ENCODE data around the gene RPS5.
"Not testable (repeated sequence)": the region's sequence is repeated elsewhere in the genome, so short reads cannot be mapped to it uniquely, and the experiment has no call there.

The RPS5 gene

DNA sequence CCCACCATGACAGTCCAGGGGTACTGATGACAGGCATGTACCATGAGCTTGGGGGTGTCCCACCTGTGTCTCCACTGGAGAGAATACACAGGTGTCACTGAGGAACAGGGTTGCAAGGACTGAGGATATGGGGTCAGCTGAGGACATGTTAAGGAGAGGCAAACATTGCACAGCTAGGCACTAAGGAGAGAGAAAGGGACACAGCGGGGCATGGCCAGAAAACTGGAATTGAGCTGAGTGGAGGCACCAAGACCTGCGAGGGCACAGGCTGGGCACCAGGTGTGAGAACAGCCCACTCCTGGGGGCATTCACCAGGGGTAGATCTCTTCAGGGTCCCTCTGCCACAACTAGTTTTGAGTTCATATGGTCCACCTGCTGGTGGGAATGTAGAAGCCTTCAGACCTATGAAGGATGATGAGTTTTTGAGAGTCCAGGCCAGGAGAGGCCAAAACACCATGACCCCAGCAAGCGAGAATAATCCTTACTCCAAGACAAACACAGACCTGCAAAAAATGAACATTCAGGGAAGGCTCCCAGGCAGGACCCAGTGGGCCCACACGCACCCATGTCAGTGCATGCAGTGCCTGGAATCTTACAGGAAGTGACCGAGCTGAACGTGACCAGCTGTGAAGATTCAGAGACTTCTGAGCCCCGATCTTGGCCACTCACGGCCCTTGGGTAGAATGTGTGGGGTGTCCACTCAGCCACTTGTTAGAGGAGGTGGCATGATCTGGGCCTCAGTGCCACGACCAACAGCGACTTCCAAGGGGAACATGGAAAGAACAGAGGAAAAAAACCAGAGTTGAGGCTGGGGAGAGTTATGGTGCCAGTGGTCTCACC, 20.0 kb downstream of the RPS5 start:
- no peak for DNase-seq (ENCODE audit: low read depth, low spot score)

DNA sequence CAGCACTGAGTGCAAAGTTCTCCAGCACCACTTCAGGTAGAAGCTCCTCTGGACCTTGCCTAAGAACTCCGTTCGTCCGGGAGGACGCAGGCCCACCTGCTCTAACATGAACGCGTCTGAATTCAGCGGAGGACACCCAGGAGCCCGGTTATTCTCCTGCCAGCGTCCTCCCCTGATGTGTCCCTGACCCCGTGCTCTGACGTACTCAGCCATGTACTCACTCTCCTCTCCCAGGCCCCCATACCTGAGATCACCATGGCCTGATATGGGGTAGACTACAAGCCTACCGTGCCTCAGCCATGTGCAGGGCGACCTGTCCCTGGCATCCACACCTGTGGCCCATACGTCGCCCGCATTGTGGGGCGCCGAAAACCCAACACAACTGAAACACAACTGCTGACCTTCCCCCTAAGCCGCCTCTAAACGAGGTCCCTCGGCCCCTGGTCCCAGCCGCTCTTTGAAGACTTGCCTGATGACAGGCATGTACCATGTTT, 20.6 kb downstream of the RPS5 start:
- no peak for DNase-seq (ENCODE audit: low read depth, low spot score)

- DNase-seq (ENCODE audit: low read depth, low spot score): peak; percentile 80
These were observed 21.3 kb downstream of the RPS5 start, which contains the start of gene ZNF584 for GRCh38 chr19:58408152-58409009. ZNF584 (plus strand) TSS chr19:58408649; CDS start chr19:58409148, 499 bp downstream.

- DNase-seq (ENCODE audit: low read depth, low spot score): no peak
These were observed 22.1 kb downstream of the RPS5 start for GRCh38 chr19:58409010-58409790.

DNA sequence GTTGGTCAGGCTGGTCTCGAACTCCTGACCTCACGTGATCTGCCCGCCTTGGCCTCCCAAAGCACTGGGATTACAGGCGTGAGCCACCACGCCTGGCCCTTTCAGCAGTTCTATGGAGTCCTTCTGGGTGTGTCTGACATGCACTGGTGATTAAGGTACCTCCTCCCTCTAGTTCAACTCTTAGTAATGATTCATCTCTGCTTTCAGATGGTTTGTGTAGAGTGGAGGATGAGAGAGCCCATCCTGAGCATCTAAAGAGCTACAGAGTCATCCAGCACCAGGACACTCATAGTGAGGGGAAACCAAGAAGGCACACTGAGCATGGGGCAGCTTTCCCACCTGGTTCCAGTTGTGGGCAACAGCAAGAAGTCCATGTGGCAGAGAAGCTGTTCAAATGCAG, 29.5 kb downstream of the RPS5 start:
- DNase-seq (ENCODE audit: low read depth, low spot score): no peak

GRCh38 chr19:58417071-58417470, 30.0 kb downstream of the RPS5 start:
- DNase-seq (ENCODE audit: low read depth, low spot score): no peak

DNA sequence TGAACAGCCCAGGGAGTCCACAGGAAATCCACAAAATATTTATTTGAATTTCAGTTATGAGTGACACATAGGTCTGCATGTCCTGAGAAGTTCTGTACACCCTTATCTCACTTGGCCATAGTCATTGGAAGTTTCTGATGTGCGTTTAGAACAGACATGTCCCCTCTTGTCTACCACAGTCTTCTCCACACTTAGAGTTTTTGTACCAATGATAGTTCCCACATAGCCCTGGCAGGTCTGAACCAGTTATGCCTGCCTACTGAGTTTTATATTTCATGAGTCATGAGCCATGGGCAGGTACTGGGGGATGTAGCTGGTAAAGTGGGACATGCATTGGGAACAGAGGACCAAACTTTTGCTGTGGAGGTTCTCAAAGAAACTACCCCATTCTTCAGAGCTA, 41.5 kb downstream of the RPS5 start:
- DNase-seq (ENCODE audit: low read depth, low spot score): no peak

DNA sequence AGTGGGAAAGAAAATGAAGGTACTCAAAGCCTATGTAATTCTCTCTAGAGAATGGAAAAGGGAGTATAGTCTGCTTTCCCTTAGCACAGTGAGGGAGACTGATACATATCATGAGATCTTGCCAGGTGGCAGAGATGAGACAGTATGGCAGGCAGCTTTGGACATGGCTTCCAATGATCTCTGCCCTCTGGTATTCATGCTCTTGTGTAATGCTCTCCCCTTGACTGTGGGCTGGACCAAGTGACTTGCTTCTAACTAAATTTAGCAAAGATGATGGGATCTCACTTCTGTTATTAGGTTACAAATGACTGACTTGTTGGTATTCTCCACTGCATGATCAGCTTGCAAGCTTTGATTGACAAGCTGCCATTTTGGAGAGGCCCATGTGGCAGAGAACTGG, 42.7 kb downstream of the RPS5 start:
- DNase-seq (ENCODE audit: low read depth, low spot score): no peak

DNA sequence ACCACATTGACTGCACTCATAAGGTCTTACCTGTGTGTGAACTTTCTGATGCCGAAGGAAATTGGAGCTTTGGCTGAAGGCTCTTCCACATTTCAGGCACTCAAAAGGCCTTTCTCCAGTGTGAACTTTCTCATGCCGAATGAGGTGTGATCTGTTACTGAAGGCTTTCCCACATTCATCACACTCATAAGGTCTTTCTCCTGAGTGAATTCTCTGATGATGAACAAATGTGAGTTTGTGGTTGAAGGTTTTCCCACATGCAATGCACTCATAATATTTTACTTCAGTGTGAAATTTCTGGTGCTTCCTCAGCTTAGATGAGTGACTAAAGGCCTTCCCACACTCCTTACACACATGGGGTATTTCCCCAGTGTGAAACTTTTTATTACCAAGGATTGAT, 47.1 kb downstream of the RPS5 start:
- no peak for DNase-seq (ENCODE audit: low read depth, low spot score)

GRCh38 chr19:58439576-58440554, 52.8 kb downstream of the RPS5 start, which contains the start of gene ZNF132:
ZNF132 (minus strand) TSS chr19:58440153; CDS start chr19:58439821, 332 bp downstream.
- DNase-seq (ENCODE audit: low read depth, low spot score): peak; percentile 89

DNA sequence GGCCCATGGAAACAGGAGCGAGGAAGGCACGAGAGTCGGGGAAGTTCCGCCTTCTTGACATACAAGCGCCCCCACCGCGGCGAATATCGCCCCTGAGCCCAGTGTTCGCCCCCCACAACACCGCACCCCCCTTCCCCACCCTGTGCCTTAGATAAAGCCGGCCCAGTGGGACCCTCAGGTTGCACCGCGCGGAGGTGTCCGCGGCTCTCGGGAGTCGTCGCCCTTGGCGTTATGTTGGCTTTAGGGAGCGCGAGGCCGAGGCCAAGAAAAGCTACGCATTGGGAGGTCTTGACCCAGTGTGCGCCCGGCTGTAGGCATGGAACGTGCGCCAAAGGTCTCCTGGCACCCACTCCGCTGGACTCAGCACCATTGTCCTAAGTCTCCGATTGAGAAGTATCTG, 53.5 kb downstream of the RPS5 start:
- no peak for DNase-seq (ENCODE audit: low read depth, low spot score)

GRCh38 chr19:58442986-58443385, 55.9 kb downstream of the RPS5 start:
- not testable (repeated sequence) for DNase-seq (ENCODE audit: low read depth, low spot score)
